OCI-LY1 (cell line): ENCODE data around the gene NUP37.
"Not testable (repeated sequence)": the region's sequence is repeated elsewhere in the genome, so short reads cannot be mapped to it uniquely, and the experiment has no call there.

Experiments
- EZH2 ChIP-seq: fragments of 200-600 bp; sonication (generic), shearing (Covaris generic); IDR thresholded peaks from 2 replicates; pipeline ENCODE4 v1.8.0; 2017; ENCODE audit warnings: borderline replicate concordance, mixed run types, mild to moderate bottlenecking, antibody characterized with exemption, low read length, moderate library complexity, mixed read lengths
- TF ChIP-seq, protein P1 (sequence below): fragments of 200-600 bp; sonication (generic), shearing (Covaris generic); IDR thresholded peaks from 2 replicates; pipeline ENCODE4 v1.5.1; 2017; ENCODE audit warnings: mild to moderate bottlenecking, antibody characterized with exemption, low read length, moderate library complexity, mixed read lengths

- TF ChIP-seq, protein P1, sequence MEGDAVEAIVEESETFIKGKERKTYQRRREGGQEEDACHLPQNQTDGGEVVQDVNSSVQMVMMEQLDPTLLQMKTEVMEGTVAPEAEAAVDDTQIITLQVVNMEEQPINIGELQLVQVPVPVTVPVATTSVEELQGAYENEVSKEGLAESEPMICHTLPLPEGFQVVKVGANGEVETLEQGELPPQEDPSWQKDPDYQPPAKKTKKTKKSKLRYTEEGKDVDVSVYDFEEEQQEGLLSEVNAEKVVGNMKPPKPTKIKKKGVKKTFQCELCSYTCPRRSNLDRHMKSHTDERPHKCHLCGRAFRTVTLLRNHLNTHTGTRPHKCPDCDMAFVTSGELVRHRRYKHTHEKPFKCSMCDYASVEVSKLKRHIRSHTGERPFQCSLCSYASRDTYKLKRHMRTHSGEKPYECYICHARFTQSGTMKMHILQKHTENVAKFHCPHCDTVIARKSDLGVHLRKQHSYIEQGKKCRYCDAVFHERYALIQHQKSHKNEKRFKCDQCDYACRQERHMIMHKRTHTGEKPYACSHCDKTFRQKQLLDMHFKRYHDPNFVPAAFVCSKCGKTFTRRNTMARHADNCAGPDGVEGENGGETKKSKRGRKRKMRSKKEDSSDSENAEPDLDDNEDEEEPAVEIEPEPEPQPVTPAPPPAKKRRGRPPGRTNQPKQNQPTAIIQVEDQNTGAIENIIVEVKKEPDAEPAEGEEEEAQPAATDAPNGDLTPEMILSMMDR: not testable (repeated sequence)
- not testable (repeated sequence) for TF ChIP-seq EZH2
Measured at GRCh38 chr12:102121328-102121727, 1.4 kb upstream of the NUP37 start.
